CD4-positive, alpha-beta T cell treated with Interleukin-17A for 4 hours (primary cell): ENCODE data around the gene PDZRN3.

Source experiments
- DNase-seq: peaks from one replicate; pipeline ENCODE4 v3.0.0-alpha.2; 2020; ENCODE audit warnings: mixed read lengths

The PDZRN3 gene

GRCh38 chr3:73511571-73512525 is 112.9 kb downstream of the PDZRN3 start:
- DNase-seq = no peak

GRCh38 chr3:73510784-73511183 is 114.0 kb downstream of the PDZRN3 start:
- no peak for DNase-seq

- DNase-seq = no peak
Observed at GRCh38 chr3:73510334-73510733, 114.4 kb downstream of the PDZRN3 start.

GRCh38 chr3:73509816-73510215 is 114.9 kb downstream of the PDZRN3 start:
- no peak for DNase-seq

- no peak for DNase-seq
Observed at GRCh38 chr3:73509066-73509465, 115.7 kb downstream of the PDZRN3 start.

GRCh38 chr3:73508330-73508954 is 116.3 kb downstream of the PDZRN3 start:
- DNase-seq = peak; percentile 19

- DNase-seq = no peak
Observed at GRCh38 chr3:73504852-73505251, 119.9 kb downstream of the PDZRN3 start.

GRCh38 chr3:73504239-73504638 is 120.5 kb downstream of the PDZRN3 start:
- no peak for DNase-seq

- no peak for DNase-seq
Observed at GRCh38 chr3:73503781-73504180, 121.0 kb downstream of the PDZRN3 start.

- peak; percentile 55 for DNase-seq
Observed at GRCh38 chr3:73502609-73503583, 121.8 kb downstream of the PDZRN3 start.

- no peak for DNase-seq
Observed at GRCh38 chr3:73500321-73500720, 124.4 kb downstream of the PDZRN3 start.

- no peak for DNase-seq
Observed at GRCh38 chr3:73499787-73500186, 125.0 kb downstream of the PDZRN3 start.

GRCh38 chr3:73498764-73499622 is 125.7 kb downstream of the PDZRN3 start:
- no peak for DNase-seq

GRCh38 chr3:73497646-73498406 is 126.9 kb downstream of the PDZRN3 start:
- no peak for DNase-seq

GRCh38 chr3:73493543-73494308 is 131.0 kb downstream of the PDZRN3 start:
- no peak for DNase-seq

- DNase-seq = no peak
Observed at GRCh38 chr3:73492186-73492585, 132.6 kb downstream of the PDZRN3 start.

GRCh38 chr3:73491287-73491662 is 133.5 kb downstream of the PDZRN3 start:
- DNase-seq = no peak

- no peak for DNase-seq
Observed at GRCh38 chr3:73490453-73491286, 134.1 kb downstream of the PDZRN3 start.

- DNase-seq = no peak
Observed at GRCh38 chr3:73485877-73486330, 138.8 kb downstream of the PDZRN3 start.
